ENCODE results near the gene DNAH17. TPM values are rescaled to one million over a fixed set of nuclear protein-coding genes. Genes with fewer than 3 reads are reported as not detected.

The DNAH17 gene
- total and polyA plus RNA-seq, 7 experiments from 2014 or later = 0.05 to 1.5 (median 0.38) TPM

- POLR2A ChIA-PET = interaction anchor here (1.1 to 2.3 kb wide), 7 partner anchors 10 to 1652 kb away, joined by 3 to 7 read pairs (median 4); partner anchors contain the start of genes JMJD6 and METTL23
- Mint-ChIP-seq H3K9me3 (peaks cover 0 to 3% (median 0%) of the 10 kb centered on the region in 11 donors), H3K27me3 (no peaks in the 10 kb centered on the region), H3K4me1 (peaks cover 32 to 47% (median 36%) of the 10 kb centered on the region in 7 donors), H3K4me3 (peak overlapping the region; percentile 65 to 96 (median 92)), H3K27ac (peak overlapping the region in 8 of 9 donors; percentile 74 to 93 (median 86)), H3K36me3 (peaks cover 0 to 23% (median 5%) of the 10 kb centered on the region in 5 donors)
- DNase-seq = no peak
- no peaks in the 10 kb centered on the region for H3K36me3 ChIP-seq (ENCODE audit: control insufficient read depth in 2 of 3, insufficient read depth in 3 of 3, low read length in 3 of 3)
- H3K9me3 ChIP-seq (ENCODE audit: control insufficient read depth in 2 of 3, low read length in 3 of 3) = no peaks in the 10 kb centered on the region
- intact Hi-C loops (cut with micrococcal nuclease) = loop anchor here (1.0 to 2.0 kb wide), 5 partner anchors 17 to 164 kb away; partner anchors contain the start of genes SOCS3 (in 2 of the 2) and BIRC5 (in 1 of the 2)
- H3K27ac ChIP-seq (ENCODE audit: low read depth, low read length) = peak overlapping the region; percentile 73
- CTCF ChIA-PET = interaction anchor here (0.7 to 1.1 kb wide), 2 partner anchors 44 to 308 kb away, joined by 3 to 4 read pairs; no protein-coding TSS in a partner anchor
- peak overlapping the region; percentile 82 for H3K4me3 ChIP-seq (ENCODE audit: low read length)
- no peak for ATAC-seq
- peaks cover 34 to 37% of the 10 kb centered on the region in 2 donors for H3K4me1 ChIP-seq (ENCODE audit: control insufficient read depth in 2 of 2, insufficient read depth in 2 of 2, low read length in 2 of 2)
- H3K27me3 ChIP-seq (ENCODE audit: control insufficient read depth in 2 of 2, insufficient read depth in 2 of 2, low read length in 2 of 2) = no peaks in the 10 kb centered on the region
Observed at GRCh38 chr17:78377858-78378224, 199.4 kb downstream of the DNAH17 start.

- Mint-ChIP-seq H3K4me3 (peak overlapping the region in 2 of 10 donors; percentile 6 to 15), H3K27me3 (no peaks in the 10 kb centered on the region), H3K27ac (peak overlapping the region in 1 of 9 donors; percentile 16), H3K36me3 (peaks cover 0 to 11% (median under 1%) of the 10 kb centered on the region in 5 donors), H3K9me3 (peaks cover 0 to 3% (median 0%) of the 10 kb centered on the region in 11 donors), H3K4me1 (peaks cover 17 to 32% (median 20%) of the 10 kb centered on the region in 7 donors)
- no peak for ATAC-seq
- no peak overlapping the region for H3K27ac ChIP-seq (ENCODE audit: low read depth, low read length)
- no peaks in the 10 kb centered on the region for H3K9me3 ChIP-seq (ENCODE audit: control insufficient read depth in 2 of 3, low read length in 3 of 3)
- H3K36me3 ChIP-seq (ENCODE audit: control insufficient read depth in 2 of 3, insufficient read depth in 3 of 3, low read length in 3 of 3) = no peaks in the 10 kb centered on the region
- no peak overlapping the region for H3K4me3 ChIP-seq (ENCODE audit: low read length)
- no peaks in the 10 kb centered on the region for H3K27me3 ChIP-seq (ENCODE audit: control insufficient read depth in 2 of 2, insufficient read depth in 2 of 2, low read length in 2 of 2)
- DNase-seq = no peak
- intact Hi-C loops (cut with micrococcal nuclease) = no loop called here
- peaks cover 21 to 22% of the 10 kb centered on the region in 2 donors for H3K4me1 ChIP-seq (ENCODE audit: control insufficient read depth in 2 of 2, insufficient read depth in 2 of 2, low read length in 2 of 2)
- CTCF ChIA-PET = no interaction called here
- POLR2A ChIA-PET = interaction anchor here (0.8 kb wide), 1 partner anchor 453 kb away, joined by 3 read pairs; no protein-coding TSS in a partner anchor
Observed at GRCh38 chr17:78376161-78376560, 201.0 kb downstream of the DNAH17 start.

GRCh38 chr17:78375401-78376151 is 201.6 kb downstream of the DNAH17 start:
- H3K36me3 Mint-ChIP-seq = peaks cover 0 to 8% (median 0%) of the 10 kb centered on the region in 5 donors
- no peak overlapping the region for H3K27ac ChIP-seq (ENCODE audit: low read depth, low read length)
- POLR2A ChIA-PET = interaction anchor here (0.8 kb wide), 2 partner anchors 30 to 454 kb away, joined by 3 read pairs; no protein-coding TSS in a partner anchor
- H3K4me3 Mint-ChIP-seq = peak overlapping the region in 1 of 10 donors; percentile 45
- DNase-seq (no peak), ATAC-seq (peak; percentile 43)
- no peaks in the 10 kb centered on the region for H3K27me3 ChIP-seq (ENCODE audit: control insufficient read depth in 2 of 2, insufficient read depth in 2 of 2, low read length in 2 of 2)
- H3K27me3 Mint-ChIP-seq = no peaks in the 10 kb centered on the region
- CTCF ChIA-PET = no interaction called here
- no peak overlapping the region for H3K4me3 ChIP-seq (ENCODE audit: low read length)
- H3K27ac Mint-ChIP-seq = peak overlapping the region in 1 of 9 donors; percentile 16
- H3K9me3 ChIP-seq (ENCODE audit: control insufficient read depth in 2 of 3, low read length in 3 of 3) = no peaks in the 10 kb centered on the region
- peaks cover 0 to 3% (median 0%) of the 10 kb centered on the region in 11 donors for H3K9me3 Mint-ChIP-seq
- no peaks in the 10 kb centered on the region for H3K36me3 ChIP-seq (ENCODE audit: control insufficient read depth in 2 of 3, insufficient read depth in 3 of 3, low read length in 3 of 3)
- intact Hi-C loops (cut with micrococcal nuclease) = no loop called here
- H3K4me1 Mint-ChIP-seq = peaks cover 12 to 26% (median 14%) of the 10 kb centered on the region in 7 donors
- peaks cover 16% of the 10 kb centered on the region in 2 donors for H3K4me1 ChIP-seq (ENCODE audit: control insufficient read depth in 2 of 2, insufficient read depth in 2 of 2, low read length in 2 of 2)

- Mint-ChIP-seq H3K4me1 (peaks cover 6 to 18% (median 7%) of the 10 kb centered on the region in 7 donors), H3K4me3 (no peak overlapping the region), H3K9me3 (peaks cover 0 to 3% (median 0%) of the 10 kb centered on the region in 11 donors), H3K27ac (no peak overlapping the region), H3K36me3 (peaks cover 0 to 2% (median 0%) of the 10 kb centered on the region in 5 donors), H3K27me3 (no peaks in the 10 kb centered on the region)
- H3K36me3 ChIP-seq (ENCODE audit: control insufficient read depth in 2 of 3, insufficient read depth in 3 of 3, low read length in 3 of 3) = no peaks in the 10 kb centered on the region
- no peaks in the 10 kb centered on the region for H3K27me3 ChIP-seq (ENCODE audit: control insufficient read depth in 2 of 2, insufficient read depth in 2 of 2, low read length in 2 of 2)
- ChIA-PET POLR2A (no interaction called here), CTCF (no interaction called here)
- no peaks in the 10 kb centered on the region for H3K9me3 ChIP-seq (ENCODE audit: control insufficient read depth in 2 of 3, low read length in 3 of 3)
- no peak overlapping the region for H3K27ac ChIP-seq (ENCODE audit: low read depth, low read length)
- no peak overlapping the region for H3K4me3 ChIP-seq (ENCODE audit: low read length)
- no peak for ATAC-seq
- H3K4me1 ChIP-seq (ENCODE audit: control insufficient read depth in 2 of 2, insufficient read depth in 2 of 2, low read length in 2 of 2) = peaks cover 8% of the 10 kb centered on the region in 2 donors
- intact Hi-C loops (cut with micrococcal nuclease) = no loop called here
- DNase-seq = no peak
Observed at GRCh38 chr17:78374631-78375274, 202.4 kb downstream of the DNAH17 start.

GRCh38 chr17:78374189-78374588 is 203.0 kb downstream of the DNAH17 start:
- CTCF ChIA-PET = no interaction called here
- Histone ChIP-seq H3K27ac (ENCODE audit: low read depth, low read length) (no peak overlapping the region), H3K9me3 (ENCODE audit: control insufficient read depth in 2 of 3, low read length in 3 of 3) (no peaks in the 10 kb centered on the region), H3K4me3 (ENCODE audit: low read length) (no peak overlapping the region), H3K4me1 (ENCODE audit: control insufficient read depth in 2 of 2, insufficient read depth in 2 of 2, low read length in 2 of 2) (peaks cover 2% of the 10 kb centered on the region in 2 donors), H3K36me3 (ENCODE audit: control insufficient read depth in 2 of 3, insufficient read depth in 3 of 3, low read length in 3 of 3) (no peaks in the 10 kb centered on the region), H3K27me3 (ENCODE audit: control insufficient read depth in 2 of 2, insufficient read depth in 2 of 2, low read length in 2 of 2) (no peaks in the 10 kb centered on the region)
- Mint-ChIP-seq H3K4me3 (no peak overlapping the region), H3K9me3 (peaks cover 0 to 3% (median 0%) of the 10 kb centered on the region in 11 donors), H3K4me1 (peaks cover 3 to 14% (median 5%) of the 10 kb centered on the region in 7 donors), H3K36me3 (peaks cover 0 to 1% (median 0%) of the 10 kb centered on the region in 5 donors), H3K27ac (no peak overlapping the region), H3K27me3 (no peaks in the 10 kb centered on the region)
- DNase-seq (no peak), ATAC-seq (no peak)
- intact Hi-C loops (cut with micrococcal nuclease) = no loop called here
- POLR2A ChIA-PET = no interaction called here
